Nephron (organoid): ENCODE results near the gene PXDC1.

Experiments
- H3K27ac Mint-ChIP-seq, 3 experiments: 2 replicates each; pipeline ENCODE4 v1.8.0; 2020; ENCODE audit warnings: mixed read lengths in 3 of 3, mild to moderate bottlenecking in 2 of 3, moderate library complexity in 1 of 3
- H3K27me3 Mint-ChIP-seq: 2 replicates; pipeline ENCODE4 v1.8.0; 2021; ENCODE audit warnings: low read depth, mild to moderate bottlenecking, moderate library complexity, mixed read lengths
- H3K36me3 Mint-ChIP-seq: 2 replicates; pipeline ENCODE4 v1.8.0; 2020; ENCODE audit warnings: low read depth, mixed read lengths
- H3K4me1 Mint-ChIP-seq: 2 replicates; pipeline ENCODE4 v1.8.0; 2020; ENCODE audit warnings: mixed read lengths
- H3K4me3 Mint-ChIP-seq, 3 experiments: 2 replicates each; pipeline ENCODE4 v1.8.0; 2020; ENCODE audit warnings: mild to moderate bottlenecking in 3 of 3, mixed read lengths in 3 of 3, moderate library complexity in 2 of 3
- H3K9me3 Mint-ChIP-seq: 2 replicates; pipeline ENCODE4 v1.8.0; 2020; ENCODE audit warnings: mixed read lengths
- TF ChIP-seq, protein P1 (sequence below), 3 experiments: fragments of 200-600 bp; sonication (generic); IDR thresholded peaks; one replicate each; pipeline ENCODE4 v1.5.0; 2021; ENCODE audit warnings: antibody characterized with exemption in 3 of 3; ENCODE audit not compliant: unreplicated experiment in 3 of 3

PXDC1 gene

DNA sequence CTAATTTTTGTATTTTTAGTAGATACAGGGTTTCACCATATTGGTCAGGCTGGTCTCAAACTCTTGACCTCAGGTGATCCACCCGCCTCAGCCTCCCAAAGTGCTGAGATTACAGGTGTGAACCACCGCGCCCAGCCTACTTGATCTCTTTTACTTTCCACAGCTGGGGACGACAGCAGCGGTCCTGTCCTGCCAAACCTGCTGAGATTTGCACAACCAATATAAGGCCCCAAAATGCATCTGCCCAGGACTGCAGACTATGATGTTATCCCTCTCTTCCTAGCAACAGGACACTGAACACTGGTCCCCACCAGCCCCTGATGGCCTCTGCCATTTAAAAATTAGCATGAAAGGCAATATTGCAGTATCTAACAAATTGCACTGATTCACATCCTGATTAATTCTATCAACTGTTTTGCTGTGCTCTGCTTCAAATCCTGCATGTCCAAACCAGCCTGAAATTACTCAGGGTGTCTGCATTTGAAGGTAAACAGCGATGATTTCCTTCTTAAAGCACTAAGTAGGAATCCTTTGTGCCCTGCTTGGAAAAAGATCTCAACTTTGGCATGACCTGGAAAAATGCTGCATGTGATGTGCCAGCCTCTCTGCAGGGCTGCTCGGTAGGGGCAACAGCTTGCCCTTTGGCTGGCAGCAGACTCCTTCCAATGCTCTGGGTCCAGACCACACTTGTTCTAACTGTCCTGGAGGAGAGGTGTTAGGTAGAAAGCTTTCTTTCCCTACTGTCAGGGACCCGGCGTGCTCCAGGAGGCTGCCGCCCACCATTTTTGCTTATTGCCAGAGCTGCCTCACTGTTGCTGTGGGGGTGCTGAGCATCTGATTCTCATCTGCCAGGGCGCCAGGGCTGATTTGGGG lies 27.4 kb upstream of the PXDC1 start:
- Mint-ChIP-seq H3K27ac (no peak overlapping the region), H3K4me3 (no peak overlapping the region), H3K27me3 (peaks cover 10% of the 10 kb centered on the region), H3K36me3 (no peaks in the 10 kb centered on the region), H3K9me3 (no peaks in the 10 kb centered on the region), H3K4me1 (no peaks in the 10 kb centered on the region)
- TF ChIP-seq, protein P1, sequence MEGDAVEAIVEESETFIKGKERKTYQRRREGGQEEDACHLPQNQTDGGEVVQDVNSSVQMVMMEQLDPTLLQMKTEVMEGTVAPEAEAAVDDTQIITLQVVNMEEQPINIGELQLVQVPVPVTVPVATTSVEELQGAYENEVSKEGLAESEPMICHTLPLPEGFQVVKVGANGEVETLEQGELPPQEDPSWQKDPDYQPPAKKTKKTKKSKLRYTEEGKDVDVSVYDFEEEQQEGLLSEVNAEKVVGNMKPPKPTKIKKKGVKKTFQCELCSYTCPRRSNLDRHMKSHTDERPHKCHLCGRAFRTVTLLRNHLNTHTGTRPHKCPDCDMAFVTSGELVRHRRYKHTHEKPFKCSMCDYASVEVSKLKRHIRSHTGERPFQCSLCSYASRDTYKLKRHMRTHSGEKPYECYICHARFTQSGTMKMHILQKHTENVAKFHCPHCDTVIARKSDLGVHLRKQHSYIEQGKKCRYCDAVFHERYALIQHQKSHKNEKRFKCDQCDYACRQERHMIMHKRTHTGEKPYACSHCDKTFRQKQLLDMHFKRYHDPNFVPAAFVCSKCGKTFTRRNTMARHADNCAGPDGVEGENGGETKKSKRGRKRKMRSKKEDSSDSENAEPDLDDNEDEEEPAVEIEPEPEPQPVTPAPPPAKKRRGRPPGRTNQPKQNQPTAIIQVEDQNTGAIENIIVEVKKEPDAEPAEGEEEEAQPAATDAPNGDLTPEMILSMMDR (IDR thresholded peaks at IDR 0.05; ENCODE audit: unreplicated experiment in 3 of 3) = no peak

DNA sequence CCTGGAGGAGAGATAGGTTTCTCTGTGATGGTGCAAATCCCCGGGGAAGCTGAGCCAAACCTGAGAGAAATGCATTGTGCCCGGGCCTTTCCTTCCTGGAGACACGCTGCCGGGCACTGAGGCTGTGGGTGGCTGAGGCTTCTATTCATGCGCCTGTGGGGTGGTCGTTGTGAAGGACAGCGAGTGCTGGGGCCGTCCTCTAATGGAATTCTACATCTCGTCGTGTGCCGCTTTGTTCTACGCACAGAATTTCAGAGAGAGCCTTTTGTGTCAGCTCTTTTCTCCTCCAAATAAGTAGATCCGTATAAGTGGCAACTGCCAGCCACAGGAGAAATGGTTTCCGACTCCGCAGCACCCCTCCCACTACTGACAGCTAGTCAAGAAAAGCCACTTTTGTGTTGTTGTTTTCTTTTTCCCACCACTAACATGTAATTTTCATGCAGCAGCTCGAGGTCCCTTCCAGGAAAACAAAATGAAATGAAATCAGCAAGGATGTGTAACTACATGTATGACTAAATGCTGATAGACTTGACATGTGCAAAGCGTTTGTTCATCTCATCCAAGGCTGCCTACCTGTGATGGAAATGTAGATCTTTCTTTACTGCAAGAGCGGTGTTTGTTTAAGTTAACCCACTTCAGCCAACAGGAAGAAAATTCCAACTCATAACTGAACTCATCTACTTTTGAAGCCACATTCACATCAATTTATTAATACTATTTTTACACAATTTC lies 26.4 kb upstream of the PXDC1 start:
- no peaks in the 10 kb centered on the region for H3K36me3 Mint-ChIP-seq
- peaks cover 10% of the 10 kb centered on the region for H3K27me3 Mint-ChIP-seq
- peaks cover 6% of the 10 kb centered on the region for H3K4me1 Mint-ChIP-seq
- TF ChIP-seq, protein P1 (IDR thresholded peaks at IDR 0.05; ENCODE audit: unreplicated experiment in 3 of 3) = no peak
- no peak overlapping the region for H3K27ac Mint-ChIP-seq
- no peaks in the 10 kb centered on the region for H3K9me3 Mint-ChIP-seq
- no peak overlapping the region for H3K4me3 Mint-ChIP-seq

DNA sequence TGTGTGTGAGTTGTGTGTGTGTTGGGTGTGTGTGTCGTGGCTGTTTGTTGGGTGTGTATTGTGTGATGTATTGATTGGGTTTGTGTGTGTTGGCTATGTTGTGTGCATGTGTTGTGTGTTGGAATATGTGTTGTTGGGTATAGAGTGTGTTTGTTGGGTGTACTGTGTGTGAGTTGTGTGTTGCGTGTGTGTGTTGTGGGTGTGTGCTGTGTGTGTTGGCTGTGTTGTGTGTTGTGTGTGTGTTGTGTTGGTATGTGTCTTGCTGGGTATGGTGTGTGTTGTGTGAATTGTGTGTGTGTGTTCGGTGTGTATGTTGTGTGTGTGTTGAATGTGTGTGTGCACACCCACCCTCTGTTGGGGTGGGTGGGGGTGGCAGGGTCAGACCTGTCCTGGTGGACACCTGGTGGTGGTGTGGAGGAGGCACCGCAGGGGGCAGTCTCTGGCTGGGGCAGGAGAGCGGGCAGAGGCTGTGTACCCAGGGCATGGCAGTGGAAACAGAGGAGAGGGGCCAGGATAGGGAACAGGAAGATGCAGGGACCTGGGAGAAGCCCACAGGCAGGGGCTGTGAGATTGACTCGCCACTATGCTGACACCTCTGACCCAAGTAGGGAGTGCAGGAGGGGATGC lies 25.5 kb upstream of the PXDC1 start:
- H3K36me3 Mint-ChIP-seq = no peaks in the 10 kb centered on the region
- no peaks in the 10 kb centered on the region for H3K9me3 Mint-ChIP-seq
- peaks cover 10% of the 10 kb centered on the region for H3K27me3 Mint-ChIP-seq
- no peak overlapping the region for H3K4me3 Mint-ChIP-seq
- TF ChIP-seq, protein P1 (IDR thresholded peaks at IDR 0.05; ENCODE audit: unreplicated experiment in 3 of 3) = no peak
- H3K27ac Mint-ChIP-seq = no peak overlapping the region
- peaks cover 6% of the 10 kb centered on the region for H3K4me1 Mint-ChIP-seq

DNA sequence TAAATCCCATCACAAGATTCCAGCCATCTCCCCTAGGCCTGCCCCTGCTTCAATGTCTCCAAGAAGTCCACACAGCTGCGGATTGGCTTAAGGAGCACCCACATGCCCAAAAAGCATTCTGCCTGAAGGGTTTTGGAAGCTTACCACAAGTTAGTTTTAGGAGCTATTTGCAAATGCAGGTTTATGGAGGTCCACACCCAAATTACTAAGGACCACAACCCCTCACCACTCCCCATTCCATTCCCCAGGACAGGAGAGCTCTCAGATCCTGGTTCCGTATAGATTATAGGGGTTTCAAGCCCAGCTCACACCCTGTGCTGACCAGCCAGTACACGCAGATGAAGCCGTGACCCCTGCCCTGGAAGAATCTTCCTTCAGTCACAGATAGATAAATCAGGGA lies 24.3 kb upstream of the PXDC1 start:
- H3K36me3 Mint-ChIP-seq = no peaks in the 10 kb centered on the region
- peaks cover 6% of the 10 kb centered on the region for H3K4me1 Mint-ChIP-seq
- no peaks in the 10 kb centered on the region for H3K9me3 Mint-ChIP-seq
- no peak overlapping the region for H3K4me3 Mint-ChIP-seq
- H3K27me3 Mint-ChIP-seq = peaks cover 14% of the 10 kb centered on the region
- no peak overlapping the region for H3K27ac Mint-ChIP-seq
- TF ChIP-seq, protein P1 (IDR thresholded peaks at IDR 0.05; ENCODE audit: unreplicated experiment in 3 of 3) = no peak

DNA sequence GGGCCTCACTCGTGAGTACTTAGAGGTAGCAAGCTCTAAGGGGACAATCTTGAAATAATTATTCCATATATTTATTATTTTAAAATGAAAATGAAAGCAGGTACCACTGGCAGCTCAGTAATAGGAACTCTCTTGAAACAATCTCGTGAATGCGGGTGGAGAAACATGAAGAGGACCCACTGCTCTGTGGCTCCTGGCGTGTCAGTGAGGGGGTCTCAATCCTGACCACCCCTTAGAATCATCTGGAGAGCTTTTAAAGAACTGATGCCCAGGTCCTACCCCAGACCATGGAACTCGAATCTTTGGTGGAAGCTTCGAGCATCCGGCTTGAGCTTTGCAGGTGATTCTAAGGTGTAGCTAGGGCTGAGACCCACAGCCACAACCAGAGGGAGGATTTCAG lies 23.9 kb upstream of the PXDC1 start:
- peaks cover 11% of the 10 kb centered on the region for H3K27me3 Mint-ChIP-seq
- no peak overlapping the region for H3K4me3 Mint-ChIP-seq
- no peaks in the 10 kb centered on the region for H3K9me3 Mint-ChIP-seq
- no peaks in the 10 kb centered on the region for H3K36me3 Mint-ChIP-seq
- TF ChIP-seq, protein P1 (IDR thresholded peaks at IDR 0.05; ENCODE audit: unreplicated experiment in 3 of 3) = no peak
- H3K27ac Mint-ChIP-seq = no peak overlapping the region
- H3K4me1 Mint-ChIP-seq = peaks cover 8% of the 10 kb centered on the region
